Inflammatory macrophage (primary cell): ENCODE results near the gene IGFLR1.
"Not testable (repeated sequence)": the region's sequence is repeated elsewhere in the genome, so short reads cannot be mapped to it uniquely, and the experiment has no call there.

Experiments
- DNase-seq, 2 donors: peaks; one replicate each; pipeline ENCODE4 v3.0.0-alpha.2; 2020 to 2022

Gene IGFLR1

GRCh38 chr19:35777086-35777841, 35.0 kb upstream of the IGFLR1 start:
- DNase-seq = no peak

GRCh38 chr19:35776102-35776788, 34.0 kb upstream of the IGFLR1 start:
- DNase-seq = no peak

- DNase-seq = peak; percentile 99
These were observed 33.2 kb upstream of the IGFLR1 start, which contains the start of gene ARHGAP33 for GRCh38 chr19:35775298-35776101. ARHGAP33 (plus strand) TSS chr19:35775564; CDS start chr19:35775659, 95 bp downstream.

GRCh38 chr19:35775046-35775297, 32.7 kb upstream of the IGFLR1 start:
- DNase-seq = no peak

GRCh38 chr19:35774274-35775045, 32.2 kb upstream of the IGFLR1 start:
- no peak for DNase-seq

- peak in 1 of 2 donors; percentile 12 for DNase-seq
These were observed 31.0 kb upstream of the IGFLR1 start for GRCh38 chr19:35773020-35773806.

GRCh38 chr19:35772362-35772761, 30.1 kb upstream of the IGFLR1 start:
- not testable (repeated sequence) for DNase-seq

GRCh38 chr19:35768082-35768421, 25.8 kb upstream of the IGFLR1 start:
- DNase-seq = no peak

GRCh38 chr19:35767288-35768081, 25.2 kb upstream of the IGFLR1 start:
- no peak for DNase-seq

GRCh38 chr19:35766571-35767104, 24.4 kb upstream of the IGFLR1 start:
- DNase-seq = no peak

- no peak for DNase-seq
These were observed 22.4 kb upstream of the IGFLR1 start for GRCh38 chr19:35764432-35765315.

- no peak for DNase-seq
These were observed 18.6 kb upstream of the IGFLR1 start for GRCh38 chr19:35760711-35761349.

- no peak for DNase-seq
These were observed 17.4 kb upstream of the IGFLR1 start for GRCh38 chr19:35759697-35760096.

- peak; percentile 99 to 100 for DNase-seq
These were observed 15.7 kb upstream of the IGFLR1 start, which contains the start of gene PROSER3 for GRCh38 chr19:35757749-35758608. PROSER3 (plus strand) TSS chr19:35758176; CDS start chr19:35758216, 40 bp downstream.

GRCh38 chr19:35757231-35757748, 15.0 kb upstream of the IGFLR1 start:
- DNase-seq = peak in 1 of 2 donors; percentile 9

- DNase-seq = no peak
These were observed 14.4 kb upstream of the IGFLR1 start, which contains the start of gene HSPB6 for GRCh38 chr19:35756377-35757230. HSPB6 (minus strand) TSS chr19:35757029; CDS start chr19:35757008, 21 bp downstream.
